Lung (tissue), 12 donors: ENCODE results near the gene EML5. TPM values are rescaled to one million over a fixed set of nuclear protein-coding genes. Genes with fewer than 3 reads are reported as not detected.

Experiments
- ATAC-seq: fragments of 200-7000 bp; cut with Tn5 transposase; one replicate; pipeline ENCODE4 v1.9.1; 2020; ENCODE audit warnings: moderate number of reproducible peaks; ENCODE audit not compliant: insufficient read depth, low FRiP score
- DNase-seq, 3 donors: peaks; one replicate each; pipeline ENCODE4 v3.0.0-alpha.2; 2013 to 2017
- H3K27ac ChIP-seq, 2 donors: one replicate each; pipeline ENCODE4 v1.5.1; 2013; ENCODE audit warnings: mild to moderate bottlenecking in 2 of 2, moderate library complexity in 2 of 2, control low read depth in 1 of 2, inconsistent platforms in 1 of 2, low read depth in 1 of 2, low read length in 1 of 2
- H3K27me3 ChIP-seq, 3 donors: one replicate each; pipeline ENCODE4 v1.5.1; 2013; ENCODE audit warnings: low read length in 2 of 3; ENCODE audit not compliant: control insufficient read depth in 3 of 3, insufficient read depth in 3 of 3
- H3K36me3 ChIP-seq, 4 donors: one replicate each; pipeline ENCODE4 v1.5.1; 2013; ENCODE audit warnings: low read length in 4 of 4, mild to moderate bottlenecking in 1 of 4, moderate library complexity in 1 of 4; ENCODE audit not compliant: control insufficient read depth in 4 of 4, insufficient read depth in 4 of 4
- H3K4me1 ChIP-seq, 5 donors: one replicate each; pipeline ENCODE4 v1.5.1; 2013; ENCODE audit warnings: low read length in 5 of 5, mild to moderate bottlenecking in 2 of 5, moderate library complexity in 1 of 5; ENCODE audit not compliant: control insufficient read depth in 5 of 5, insufficient read depth in 5 of 5
- H3K4me3 ChIP-seq: one replicate; pipeline ENCODE4 v1.5.1; 2013; ENCODE audit warnings: mild to moderate bottlenecking, control low read depth, moderate library complexity
- H3K9ac ChIP-seq, 2 donors: one replicate each; pipeline ENCODE4 v1.5.1; 2013; ENCODE audit warnings: low read length in 2 of 2, control low read depth in 1 of 2; ENCODE audit not compliant: insufficient read depth in 1 of 2
- H3K9me3 ChIP-seq, 4 donors: one replicate each; pipeline ENCODE4 v1.5.1; 2013; ENCODE audit warnings: low read length in 3 of 4, mild to moderate bottlenecking in 1 of 4, moderate library complexity in 1 of 4; ENCODE audit not compliant: control insufficient read depth in 4 of 4, insufficient read depth in 3 of 4
- WGBS, 2 donors: extraction: QIAGEN DNeasy Blood & Tissue Kit; methylation state at CpG; one replicate each; pipeline ENCODE4 v1.1.7; 2013; 5-methylcytosine and 5-hydroxymethylcytosine counted together
- polyA plus RNA-seq, 2 donors: library from polyadenylated mRNA; stranded (reverse); fragments of 200-250 nt; gene quantifications; one replicate each; pipeline ENCODE4 v1.2.1, GENCODE V29; 2013
- total RNA-seq, 2 donors: library from RNA; depleted of rRNA in 1 of 2; stranded (reverse); fragments of >200 nt in 1 of 2; gene quantifications; one replicate each; pipeline ENCODE4 v1.2.1, GENCODE V29; 2014 to 2021
- TF ChIP-seq, protein P1 (sequence below): IDR thresholded peaks from 2 replicates; pipeline ENCODE4 v1.5.1; 2012; ENCODE audit warnings: mild to moderate bottlenecking; ENCODE audit errors: control extremely low read depth, extremely low read depth
- donor health status: control.
- donor health status: control.
- donor health status: Bipolar disorder and iron deficiency.
- donor health status: healthy.
- donor health status: DM: yes; HTN: yes; CAD: no.

The EML5 gene
- total and polyA plus RNA-seq, 4 donors, result 0.31 to 10.2 (median 1.2) TPM

DNA sequence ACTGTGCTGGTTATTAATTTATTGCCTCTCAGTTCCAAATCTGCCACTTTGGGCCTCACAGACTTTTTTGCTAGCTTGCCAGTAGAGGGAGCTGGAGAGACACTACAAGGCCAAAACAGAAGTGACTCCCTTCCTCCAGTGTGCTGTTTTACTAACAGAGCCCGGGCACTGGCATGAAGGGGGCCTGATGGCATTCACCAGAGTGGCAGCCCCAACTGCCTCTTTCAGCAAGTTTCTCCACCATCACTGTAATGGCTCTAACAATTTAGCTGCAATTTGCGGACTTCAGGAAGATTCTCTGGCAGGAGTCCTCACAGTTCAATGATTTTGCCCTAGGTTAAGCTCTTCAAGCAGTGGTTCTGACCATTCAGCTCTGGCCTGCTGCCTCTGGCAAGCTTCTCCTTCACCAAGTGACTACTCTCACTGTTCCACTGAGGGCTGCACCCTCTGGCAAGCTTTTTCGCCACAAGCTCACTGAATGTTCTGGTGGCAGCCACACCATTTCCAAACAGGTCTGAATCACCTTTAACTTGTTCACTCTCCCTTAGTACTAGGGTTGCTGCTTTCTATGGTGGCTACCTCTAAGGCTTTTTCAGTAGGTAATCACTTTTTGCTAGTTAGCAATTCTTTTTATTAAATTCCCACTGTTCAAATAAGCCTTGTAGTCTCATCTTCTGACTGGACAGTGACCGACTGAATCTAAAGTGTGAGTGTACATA, 125.0 kb downstream of the EML5 start:
- no peak overlapping the region for H3K9ac ChIP-seq
- TF ChIP-seq, protein P1, sequence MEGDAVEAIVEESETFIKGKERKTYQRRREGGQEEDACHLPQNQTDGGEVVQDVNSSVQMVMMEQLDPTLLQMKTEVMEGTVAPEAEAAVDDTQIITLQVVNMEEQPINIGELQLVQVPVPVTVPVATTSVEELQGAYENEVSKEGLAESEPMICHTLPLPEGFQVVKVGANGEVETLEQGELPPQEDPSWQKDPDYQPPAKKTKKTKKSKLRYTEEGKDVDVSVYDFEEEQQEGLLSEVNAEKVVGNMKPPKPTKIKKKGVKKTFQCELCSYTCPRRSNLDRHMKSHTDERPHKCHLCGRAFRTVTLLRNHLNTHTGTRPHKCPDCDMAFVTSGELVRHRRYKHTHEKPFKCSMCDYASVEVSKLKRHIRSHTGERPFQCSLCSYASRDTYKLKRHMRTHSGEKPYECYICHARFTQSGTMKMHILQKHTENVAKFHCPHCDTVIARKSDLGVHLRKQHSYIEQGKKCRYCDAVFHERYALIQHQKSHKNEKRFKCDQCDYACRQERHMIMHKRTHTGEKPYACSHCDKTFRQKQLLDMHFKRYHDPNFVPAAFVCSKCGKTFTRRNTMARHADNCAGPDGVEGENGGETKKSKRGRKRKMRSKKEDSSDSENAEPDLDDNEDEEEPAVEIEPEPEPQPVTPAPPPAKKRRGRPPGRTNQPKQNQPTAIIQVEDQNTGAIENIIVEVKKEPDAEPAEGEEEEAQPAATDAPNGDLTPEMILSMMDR, result peak; percentile 61
- H3K27me3 ChIP-seq, result no peaks in the 10 kb centered on the region
- no peak overlapping the region for H3K4me3 ChIP-seq
- H3K9me3 ChIP-seq, result no peaks in the 10 kb centered on the region
- H3K36me3 ChIP-seq, result no peaks in the 10 kb centered on the region
- H3K27ac ChIP-seq, result no peak overlapping the region
- DNase-seq, result peak; percentile 61 to 84 (median 76)
- WGBS, 2 donors, result 41 to 42% methylated on average over 4 of the region's 4 CpGs
- peaks cover 0 to 2% (median 0%) of the 10 kb centered on the region in 5 donors for H3K4me1 ChIP-seq
- no peak for ATAC-seq

DNA sequence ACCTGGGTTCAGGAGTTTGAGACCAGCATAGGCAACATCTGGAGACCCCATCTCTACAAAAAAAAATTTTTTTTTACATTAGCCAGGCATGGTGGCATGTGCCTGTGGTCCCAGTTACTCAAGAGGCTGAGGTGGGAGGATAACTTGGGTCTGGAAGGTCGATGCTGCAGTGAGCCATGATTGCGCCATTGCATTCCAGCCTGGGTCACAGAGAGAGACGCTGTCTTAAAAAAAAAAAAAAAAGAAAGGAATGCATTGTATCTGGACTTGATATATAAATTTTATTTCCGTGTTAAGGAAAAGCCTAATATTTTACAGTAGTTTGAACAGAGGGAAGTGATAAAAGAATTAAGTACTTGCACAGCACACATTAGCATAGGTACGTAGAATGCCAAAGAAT, 132.7 kb downstream of the EML5 start:
- H3K4me3 ChIP-seq, result no peak overlapping the region
- H3K27me3 ChIP-seq, result no peaks in the 10 kb centered on the region
- no peak overlapping the region for H3K9ac ChIP-seq
- H3K9me3 ChIP-seq, result no peaks in the 10 kb centered on the region
- DNase-seq, result no peak
- 81% methylated on average over 5 of the region's 5 CpGs for WGBS, 2 donors
- no peaks in the 10 kb centered on the region for H3K4me1 ChIP-seq
- H3K36me3 ChIP-seq, result no peaks in the 10 kb centered on the region
- TF ChIP-seq, protein P1, result no peak
- no peak for ATAC-seq
- H3K27ac ChIP-seq, result no peak overlapping the region

DNA sequence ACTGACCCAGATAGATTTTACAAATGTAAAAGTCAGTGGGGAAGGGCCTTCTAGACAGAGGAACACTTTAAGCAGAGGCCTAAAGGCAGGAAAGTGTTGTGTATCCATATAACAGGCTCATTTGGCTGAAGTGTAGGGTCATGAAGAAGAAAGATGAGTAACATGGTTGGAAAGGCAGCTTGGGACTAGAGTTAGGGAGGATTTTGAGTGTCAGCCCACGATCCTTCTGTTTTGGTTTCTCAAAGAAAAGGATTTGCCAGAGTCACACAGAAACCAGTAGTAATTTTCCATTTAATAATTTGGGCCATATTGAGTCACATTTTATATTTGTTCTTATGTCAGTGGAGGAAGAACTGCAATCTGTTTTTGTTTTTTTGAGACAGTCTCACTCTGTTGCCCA, 153.5 kb downstream of the EML5 start:
- no peaks in the 10 kb centered on the region for H3K36me3 ChIP-seq
- H3K9me3 ChIP-seq, result peaks cover 0 to 4% (median 0%) of the 10 kb centered on the region in 4 donors
- DNase-seq (no peak), ATAC-seq (no peak)
- no peak overlapping the region for H3K27ac ChIP-seq
- H3K4me1 ChIP-seq, result no peaks in the 10 kb centered on the region
- H3K9ac ChIP-seq, result no peak overlapping the region
- H3K27me3 ChIP-seq, result no peaks in the 10 kb centered on the region
- H3K4me3 ChIP-seq, result no peak overlapping the region
- WGBS, 2 donors, result 87 to 93% methylated on average over 1 of the region's 1 CpG
- TF ChIP-seq, protein P1, result no peak

DNA sequence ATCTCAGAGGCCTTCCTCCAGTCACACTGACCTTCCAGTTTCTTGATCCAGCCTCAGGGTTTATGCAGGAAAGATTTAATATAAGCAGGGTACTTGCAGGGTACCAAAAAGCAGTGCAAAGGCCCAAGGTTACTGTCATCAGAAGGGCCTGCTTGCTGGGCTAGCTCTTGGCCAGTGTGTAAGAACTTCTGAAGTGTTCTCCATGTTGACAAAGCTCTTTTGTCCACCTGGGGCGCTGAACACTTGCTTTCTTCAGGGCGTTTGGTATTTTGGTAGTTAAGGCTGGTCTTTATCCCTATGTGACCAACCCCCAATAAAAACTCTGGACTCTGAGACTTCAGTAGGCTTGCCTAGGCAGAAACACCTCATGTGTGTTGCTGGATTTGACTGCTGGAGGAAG, 160.2 kb downstream of the EML5 start:
- Histone ChIP-seq H3K4me1 (no peaks in the 10 kb centered on the region), H3K36me3 (no peaks in the 10 kb centered on the region), H3K4me3 (no peak overlapping the region), H3K27ac (no peak overlapping the region), H3K9ac (no peak overlapping the region), H3K9me3 (no peaks in the 10 kb centered on the region), H3K27me3 (no peaks in the 10 kb centered on the region)
- ATAC-seq (no peak), DNase-seq (no peak)
- 59 to 87% methylated on average over 2 of the region's 2 CpGs for WGBS, 2 donors
- TF ChIP-seq, protein P1, result no peak
